Vagina (tissue), 2 donors: Measurements from ENCODE around the gene CD79B.

Source experiments
- POLR2A ChIP-seq, 2 donors: fragments of 450-650 bp; IDR thresholded peaks; one replicate each; pipeline ENCODE4 v1.6.1; 2017; ENCODE audit warnings: antibody characterized with exemption in 2 of 2, mild to moderate bottlenecking in 2 of 2, moderate library complexity in 2 of 2
- TF ChIP-seq, protein P1 (sequence below), 3 experiments: fragments of 450-650 bp in 2 of 3; fragments of 200-600 bp in 1 of 3; sonication (generic) in 1 of 3; IDR thresholded peaks; one replicate each; pipeline ENCODE4 v1.5.1; 2017 to 2019; ENCODE audit warnings: antibody characterized with exemption in 3 of 3, mild to moderate bottlenecking in 2 of 3, moderate library complexity in 2 of 3

DNA sequence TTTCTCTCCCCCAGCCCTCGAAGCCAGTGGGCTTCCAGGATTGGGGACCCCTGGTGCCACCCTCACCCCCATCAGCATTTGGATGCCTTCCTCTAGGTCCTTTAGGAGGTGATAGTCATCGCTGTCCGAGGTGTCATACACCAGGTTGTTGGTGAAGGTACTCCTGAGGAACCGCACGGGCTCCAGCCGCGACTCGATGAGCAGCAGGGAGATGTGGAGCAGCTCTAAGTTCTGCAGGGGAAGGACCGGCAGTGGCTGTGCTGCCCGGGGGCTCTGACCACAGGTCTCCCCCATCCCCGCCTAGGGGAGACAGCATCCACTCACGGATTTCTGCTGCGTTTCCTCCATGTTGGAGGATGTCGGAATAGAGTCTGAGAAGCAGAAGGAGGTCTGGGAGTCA lies 22.0 kb downstream of the CD79B start:
- TF ChIP-seq, protein P1, sequence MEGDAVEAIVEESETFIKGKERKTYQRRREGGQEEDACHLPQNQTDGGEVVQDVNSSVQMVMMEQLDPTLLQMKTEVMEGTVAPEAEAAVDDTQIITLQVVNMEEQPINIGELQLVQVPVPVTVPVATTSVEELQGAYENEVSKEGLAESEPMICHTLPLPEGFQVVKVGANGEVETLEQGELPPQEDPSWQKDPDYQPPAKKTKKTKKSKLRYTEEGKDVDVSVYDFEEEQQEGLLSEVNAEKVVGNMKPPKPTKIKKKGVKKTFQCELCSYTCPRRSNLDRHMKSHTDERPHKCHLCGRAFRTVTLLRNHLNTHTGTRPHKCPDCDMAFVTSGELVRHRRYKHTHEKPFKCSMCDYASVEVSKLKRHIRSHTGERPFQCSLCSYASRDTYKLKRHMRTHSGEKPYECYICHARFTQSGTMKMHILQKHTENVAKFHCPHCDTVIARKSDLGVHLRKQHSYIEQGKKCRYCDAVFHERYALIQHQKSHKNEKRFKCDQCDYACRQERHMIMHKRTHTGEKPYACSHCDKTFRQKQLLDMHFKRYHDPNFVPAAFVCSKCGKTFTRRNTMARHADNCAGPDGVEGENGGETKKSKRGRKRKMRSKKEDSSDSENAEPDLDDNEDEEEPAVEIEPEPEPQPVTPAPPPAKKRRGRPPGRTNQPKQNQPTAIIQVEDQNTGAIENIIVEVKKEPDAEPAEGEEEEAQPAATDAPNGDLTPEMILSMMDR (IDR thresholded peaks at IDR 0.05): no peak
- TF ChIP-seq POLR2A (IDR thresholded peaks at IDR 0.05): no peak
